Activated CD8-positive, alpha-beta memory T cell treated with anti-CD3 and anti-CD28 coated beads, Interleukin-2, amount 50 U/mL, for 48 hours (primary cell): ENCODE measurements around the gene TBX10.
"Not testable (repeated sequence)": the region's sequence is repeated elsewhere in the genome, so short reads cannot be mapped to it uniquely, and the experiment has no call there.

Experiments
- DNase-seq: peaks from one replicate; pipeline ENCODE4 v3.0.0-alpha.2; 2020

The TBX10 gene

GRCh38 chr11:67639438-67639859, at the start of gene TBX10:
TBX10 (minus strand) TSS chr11:67639763; CDS start chr11:67639472, 291 bp downstream.
- DNase-seq, result no peak

- no peak for DNase-seq
Measured at GRCh38 chr11:67689178-67689577, 49.6 kb upstream of the TBX10 start.

GRCh38 chr11:67687986-67688385, 48.4 kb upstream of the TBX10 start:
- no peak for DNase-seq

GRCh38 chr11:67685641-67686332, 46.2 kb upstream of the TBX10 start:
- DNase-seq, result not testable (repeated sequence)

GRCh38 chr11:67682126-67683034, 42.8 kb upstream of the TBX10 start:
- DNase-seq, result not testable (repeated sequence)

- DNase-seq, result no peak
Measured at GRCh38 chr11:67680696-67681470, 41.3 kb upstream of the TBX10 start.

- DNase-seq, result no peak
Measured at GRCh38 chr11:67675058-67675747, 35.6 kb upstream of the TBX10 start.

- no peak for DNase-seq
Measured at GRCh38 chr11:67674442-67674871, 34.9 kb upstream of the TBX10 start, which contains the start of gene ALDH3B2. ALDH3B2 (minus strand) TSS chr11:67674623; CDS start chr11:67666935, 7,688 bp downstream.

GRCh38 chr11:67673902-67674301, 34.3 kb upstream of the TBX10 start:
- no peak for DNase-seq

GRCh38 chr11:67673358-67673757, 33.8 kb upstream of the TBX10 start:
- DNase-seq, result no peak

GRCh38 chr11:67671211-67671520, 31.6 kb upstream of the TBX10 start:
- no peak for DNase-seq

- no peak for DNase-seq
Measured at GRCh38 chr11:67670316-67671210, 31.0 kb upstream of the TBX10 start.

- DNase-seq, result no peak
Measured at GRCh38 chr11:67668192-67668551, 28.6 kb upstream of the TBX10 start.

GRCh38 chr11:67667490-67668191, 28.1 kb upstream of the TBX10 start:
- no peak for DNase-seq

GRCh38 chr11:67666676-67667489, 27.3 kb upstream of the TBX10 start:
- DNase-seq, result no peak

GRCh38 chr11:67666303-67666645, 26.7 kb upstream of the TBX10 start:
- DNase-seq, result no peak

- DNase-seq, result no peak
Measured at GRCh38 chr11:67665541-67666302, 26.2 kb upstream of the TBX10 start.

GRCh38 chr11:67664696-67665540, 25.4 kb upstream of the TBX10 start:
- DNase-seq, result no peak
